ENCODE results near the gene SCYL1. TPM values are rescaled to one million over a fixed set of nuclear protein-coding genes. Genes with fewer than 3 reads are reported as not detected.

SCYL1 gene
- total and polyA plus RNA-seq, 4 donors: 54.3 to 107 (median 86.5) TPM

DNA sequence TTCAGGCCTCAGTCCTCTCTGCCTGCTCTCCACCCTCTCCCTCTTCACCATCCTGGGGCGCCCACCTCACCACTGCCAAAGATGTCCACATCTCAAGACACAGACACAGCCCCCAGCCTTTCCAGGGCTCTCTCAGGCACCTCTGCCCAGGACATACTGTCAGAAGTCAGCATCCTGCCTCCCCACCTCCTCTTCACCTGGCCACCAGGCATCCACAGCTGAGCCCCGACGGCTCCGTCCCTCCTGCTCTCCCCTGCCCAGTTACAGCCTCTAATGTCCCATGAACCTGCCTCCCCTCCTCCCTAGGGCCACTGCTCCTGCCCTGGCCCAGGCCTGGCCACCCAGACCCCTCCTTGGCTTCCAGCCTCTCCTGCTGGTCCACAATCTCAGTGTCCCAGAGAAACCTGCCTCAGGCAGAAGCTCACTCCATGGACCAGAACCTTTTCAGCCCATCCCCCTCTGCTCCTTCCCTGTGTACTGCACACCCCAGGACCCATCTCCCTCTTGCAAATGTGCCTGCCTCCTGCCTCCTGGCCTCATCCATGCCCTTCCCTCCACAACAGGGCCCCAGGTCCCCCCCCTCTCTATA lies 30.1 kb downstream of the SCYL1 start:
- Histone ChIP-seq H3K27ac (ENCODE audit: low read depth in 1 of 2, low read length in 1 of 2) (no peak overlapping the region), H3K9me3 (ENCODE audit: control insufficient read depth in 4 of 4, insufficient read depth in 3 of 4, low read length in 3 of 4) (no peaks in the 10 kb centered on the region), H3K27me3 (ENCODE audit: control insufficient read depth in 3 of 3, insufficient read depth in 3 of 3, low read length in 2 of 3) (peaks cover 0 to 2% (median 0%) of the 10 kb centered on the region in 3 donors), H3K4me3 (no peak overlapping the region), H3K9ac (ENCODE audit: insufficient read depth in 1 of 2, low read length in 2 of 2) (no peak overlapping the region), H3K36me3 (ENCODE audit: control insufficient read depth in 4 of 4, insufficient read depth in 4 of 4, low read length in 4 of 4) (peaks cover 0 to 13% (median 10%) of the 10 kb centered on the region in 4 donors), H3K4me1 (ENCODE audit: control insufficient read depth in 5 of 5, insufficient read depth in 5 of 5, low read length in 5 of 5) (peaks cover 0 to 38% (median 21%) of the 10 kb centered on the region in 5 donors)
- no peak for DNase-seq
- no peak for TF ChIP-seq CTCF (IDR thresholded peaks at IDR 0.05; ENCODE audit: control extremely low read depth, extremely low read depth)
- ATAC-seq (ENCODE audit: insufficient read depth, low FRiP score): no peak
- 89 to 94% methylated on average over 4 of the region's 4 CpGs for WGBS, 2 donors

DNA sequence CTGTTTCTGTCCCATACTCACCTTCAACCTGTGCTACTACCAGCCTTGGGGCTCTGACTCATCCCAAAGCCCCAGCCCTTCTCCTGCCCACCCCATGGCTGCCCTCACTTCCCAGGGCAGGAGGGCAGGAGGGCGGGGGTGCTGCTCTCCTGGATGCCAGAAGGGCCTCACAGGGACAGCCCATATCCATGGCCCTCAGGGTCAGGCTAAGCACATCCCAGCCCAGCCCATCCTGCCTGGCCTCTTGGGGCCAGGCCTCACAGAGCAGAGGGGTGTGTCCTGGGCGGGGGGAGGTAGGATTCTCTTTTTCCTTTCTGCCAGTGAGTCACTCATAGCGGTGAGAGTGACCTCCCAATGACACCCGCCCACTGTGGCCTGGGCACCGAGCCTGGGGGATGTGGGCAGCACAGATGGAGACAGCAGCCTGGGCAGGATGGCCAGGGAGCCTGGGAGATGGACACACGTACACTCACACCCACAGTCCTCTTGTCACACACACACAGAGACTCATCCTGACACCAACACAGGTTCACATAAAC lies 30.9 kb downstream of the SCYL1 start:
- H3K27ac ChIP-seq (ENCODE audit: low read depth in 1 of 2, low read length in 1 of 2): peak overlapping the region in 1 of 2 donors; percentile 37
- H3K4me1 ChIP-seq (ENCODE audit: control insufficient read depth in 5 of 5, insufficient read depth in 5 of 5, low read length in 5 of 5): peaks cover 0 to 46% (median 23%) of the 10 kb centered on the region in 5 donors
- no peak for DNase-seq
- H3K9ac ChIP-seq (ENCODE audit: insufficient read depth in 1 of 2, low read length in 2 of 2): peak overlapping the region in 1 of 2 donors; percentile 23
- 35 to 68% methylated on average over 6 of the region's 6 CpGs for WGBS, 2 donors
- H3K36me3 ChIP-seq (ENCODE audit: control insufficient read depth in 4 of 4, insufficient read depth in 4 of 4, low read length in 4 of 4): peaks cover 0 to 13% (median 10%) of the 10 kb centered on the region in 4 donors
- H3K9me3 ChIP-seq (ENCODE audit: control insufficient read depth in 4 of 4, insufficient read depth in 3 of 4, low read length in 3 of 4): no peaks in the 10 kb centered on the region
- H3K4me3 ChIP-seq: no peak overlapping the region
- peaks cover 0 to 2% (median 0%) of the 10 kb centered on the region in 3 donors for H3K27me3 ChIP-seq (ENCODE audit: control insufficient read depth in 3 of 3, insufficient read depth in 3 of 3, low read length in 2 of 3)
- ATAC-seq (ENCODE audit: insufficient read depth, low FRiP score): peak; percentile 12
- no peak for TF ChIP-seq CTCF (IDR thresholded peaks at IDR 0.05; ENCODE audit: control extremely low read depth, extremely low read depth)

DNA sequence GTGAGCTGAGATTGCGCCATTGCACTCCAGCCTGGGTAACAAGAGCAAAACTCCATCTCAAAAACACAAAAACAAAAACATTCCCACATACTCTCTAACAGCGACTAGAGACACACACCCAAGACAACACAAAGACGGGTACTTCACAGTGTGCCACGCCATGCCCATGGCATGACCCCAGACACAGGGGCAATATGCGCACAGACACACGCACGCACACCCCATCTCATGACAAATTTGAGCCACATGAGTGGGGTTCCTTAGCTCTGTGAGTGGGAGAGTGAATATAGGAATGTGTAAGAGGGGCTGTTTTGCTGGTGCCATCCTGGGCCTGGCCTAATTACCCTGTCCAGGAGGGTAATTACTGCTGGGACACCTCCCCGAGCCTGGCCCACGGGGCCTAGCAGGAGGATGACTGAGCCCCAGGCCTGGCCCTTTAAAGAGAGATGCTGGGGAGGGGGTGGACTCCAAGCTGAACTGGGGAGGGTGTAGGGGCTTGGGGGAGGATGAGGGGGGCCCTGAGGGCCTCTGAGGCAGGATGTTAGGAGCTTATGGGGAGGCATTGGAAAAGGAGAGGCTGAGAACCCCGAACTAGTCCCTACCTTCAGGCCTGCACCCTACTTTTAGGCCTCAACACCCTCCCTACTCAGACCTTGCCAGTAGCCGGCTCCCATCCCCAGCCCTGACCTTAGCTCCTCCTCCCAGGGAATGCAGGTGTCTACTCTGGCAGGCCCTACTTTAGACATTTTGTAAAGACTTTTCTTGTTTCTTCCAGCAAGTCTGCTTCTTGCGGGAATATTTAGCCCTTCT lies 31.8 kb downstream of the SCYL1 start:
- TF ChIP-seq CTCF (IDR thresholded peaks at IDR 0.05; ENCODE audit: control extremely low read depth, extremely low read depth): no peak
- Histone ChIP-seq H3K4me1 (ENCODE audit: control insufficient read depth in 5 of 5, insufficient read depth in 5 of 5, low read length in 5 of 5) (peaks cover 0 to 56% (median 32%) of the 10 kb centered on the region in 5 donors), H3K9ac (ENCODE audit: insufficient read depth in 1 of 2, low read length in 2 of 2) (peak overlapping the region; percentile 16 to 75), H3K27me3 (ENCODE audit: control insufficient read depth in 3 of 3, insufficient read depth in 3 of 3, low read length in 2 of 3) (peaks cover 0 to 2% (median 0%) of the 10 kb centered on the region in 3 donors), H3K9me3 (ENCODE audit: control insufficient read depth in 4 of 4, insufficient read depth in 3 of 4, low read length in 3 of 4) (no peaks in the 10 kb centered on the region), H3K27ac (ENCODE audit: low read depth in 1 of 2, low read length in 1 of 2) (peak overlapping the region; percentile 69 to 76), H3K4me3 (no peak overlapping the region), H3K36me3 (ENCODE audit: control insufficient read depth in 4 of 4, insufficient read depth in 4 of 4, low read length in 4 of 4) (peaks cover 0 to 8% (median 5%) of the 10 kb centered on the region in 4 donors)
- no peak for DNase-seq
- 78 to 87% methylated on average over 12 of the region's 12 CpGs for WGBS, 2 donors
- ATAC-seq (ENCODE audit: insufficient read depth, low FRiP score): no peak
